HEK293 (cell line): Measurements from ENCODE around the gene TLR10.

Source experiments
- CTCF ChIP-seq: fragments of 450-650 bp; formaldehyde crosslinking; IDR thresholded peaks from 2 replicates; pipeline ENCODE4 v1.5.1; 2016; ENCODE audit warnings: missing biosample characterization, missing genetic modification characterization
- TRIM28 ChIP-seq: IDR thresholded peaks from 2 replicates; pipeline ENCODE4 v1.6.1; 2011; ENCODE audit warnings: low read length, control low read depth, borderline replicate concordance
- ZBTB8A ChIP-seq: fragments of 450-650 bp; formaldehyde crosslinking; IDR thresholded peaks from 2 replicates; pipeline ENCODE4 v1.5.1; 2016; ENCODE audit warnings: missing biosample characterization, missing genetic modification characterization
- ZFP41 ChIP-seq: fragments of 450-650 bp; formaldehyde crosslinking; IDR thresholded peaks from 2 replicates; pipeline ENCODE4 v1.5.1; 2016; ENCODE audit warnings: missing biosample characterization, missing genetic modification characterization, borderline replicate concordance
- ZFP69B ChIP-seq: fragments of 450-650 bp; formaldehyde crosslinking; IDR thresholded peaks from 2 replicates; pipeline ENCODE4 v1.5.1; 2016; ENCODE audit warnings: missing biosample characterization, missing genetic modification characterization
- ZIC2 ChIP-seq: fragments of 450-650 bp; formaldehyde crosslinking; IDR thresholded peaks from 2 replicates; pipeline ENCODE4 v1.5.1; 2016; ENCODE audit warnings: missing biosample characterization, missing genetic modification characterization
- ZNF112 ChIP-seq: fragments of 450-650 bp; formaldehyde crosslinking; IDR thresholded peaks from 2 replicates; pipeline ENCODE4 v1.5.0; 2017; ENCODE audit warnings: missing biosample characterization, missing genetic modification characterization
- ZNF121 ChIP-seq: fragments of 450-650 bp; formaldehyde crosslinking; IDR thresholded peaks from 2 replicates; pipeline ENCODE4 v1.5.1; 2016; ENCODE audit warnings: missing biosample characterization, missing genetic modification characterization
- ZNF214 ChIP-seq: fragments of 450-650 bp; formaldehyde crosslinking; IDR thresholded peaks from 2 replicates; pipeline ENCODE4 v1.5.1; 2017; ENCODE audit warnings: missing biosample characterization, mild to moderate bottlenecking, missing genetic modification characterization, borderline replicate concordance
- ZNF23 ChIP-seq: fragments of 450-650 bp; formaldehyde crosslinking; IDR thresholded peaks from 2 replicates; pipeline ENCODE4 v1.5.1; 2016; ENCODE audit warnings: missing biosample characterization, missing genetic modification characterization, borderline replicate concordance
- ZNF510 ChIP-seq: fragments of 450-650 bp; formaldehyde crosslinking; IDR thresholded peaks from 2 replicates; pipeline ENCODE4 v1.5.1; 2018; ENCODE audit warnings: mild to moderate bottlenecking, missing genetic modification characterization, missing biosample characterization; ENCODE audit not compliant: insufficient replicate concordance
- ZNF768 ChIP-seq: fragments of 450-650 bp; formaldehyde crosslinking; IDR thresholded peaks from 2 replicates; pipeline ENCODE4 v1.5.1; 2018; ENCODE audit warnings: missing biosample characterization, mild to moderate bottlenecking, missing genetic modification characterization

- TF ChIP-seq ZNF214 (tag by site-specific recombination) (no peak), ZFP69B (tag by site-specific recombination) (no peak), TRIM28 (no peak), ZNF121 (no peak), ZNF510 (tag by site-specific recombination) (no peak), ZNF768 (no peak), ZBTB8A (tag by site-specific recombination) (no peak), CTCF (tag by site-specific recombination) (no peak), ZNF23 (tag by site-specific recombination) (no peak), ZFP41 (tag by site-specific recombination) (no peak), ZIC2 (no peak), ZNF112 (tag by site-specific recombination) (no peak)
Measured at GRCh38 chr4:38743866-38744265, 38.9 kb downstream of the TLR10 start.
